A673 (cell line): ENCODE data around the gene ASTN2. TPM values are rescaled to one million over a fixed set of nuclear protein-coding genes. Genes with fewer than 3 reads are reported as not detected.

Experiments used
- BruUV-seq: library from RNA; stranded (reverse); fragments of 400-500 nt; replicated peaks from 2 replicates; lab custom pipeline; 2021; lab: Mats Ljungman, UMichigan
- CTCF ChIA-PET: fragments of 300-600 bp; sonication (Branson Sonifier 250); formaldehyde crosslinking; loops from one replicate; lab custom pipeline; 2022; ENCODE audit warnings: antibody characterized with exemption; lab: Charles Lee
- POLR2A ChIA-PET: fragments of 300-600 bp; sonication (Branson Sonifier 250); formaldehyde crosslinking; loops from one replicate; lab custom pipeline; 2022; ENCODE audit warnings: antibody characterized with exemption; ENCODE audit not compliant: low non-redundant PET; lab: Charles Lee
- DNase-seq: peaks from one replicate; pipeline ENCODE4 v3.0.0-alpha.2; 2015; ENCODE audit warnings: low spot score
- H3K27ac ChIP-seq: fragments of 200-600 bp; sonication (generic); 2 replicates; pipeline ENCODE4 v1.5.1; 2016; ENCODE audit warnings: mixed run types, low read depth, mild to moderate bottlenecking, mixed read lengths, antibody characterized with exemption, low read length; ENCODE audit not compliant: poor library complexity, severe bottlenecking
- H3K27me3 ChIP-seq: fragments of 200-600 bp; sonication (generic); replicated peaks from 2 replicates; pipeline ENCODE4 v1.6.1; 2017; ENCODE audit warnings: mixed run types, low read depth, mild to moderate bottlenecking, mixed read lengths, antibody characterized with exemption, low read length; ENCODE audit not compliant: insufficient read depth, poor library complexity
- H3K36me3 ChIP-seq: fragments of 200-600 bp; sonication (generic); 2 replicates; pipeline ENCODE4 v1.6.1; 2016; ENCODE audit warnings: mixed run types, mild to moderate bottlenecking, mixed read lengths, antibody characterized with exemption, low read length; ENCODE audit not compliant: insufficient read depth, poor library complexity, severe bottlenecking
- H3K4me1 ChIP-seq: fragments of 200-600 bp; sonication (generic); 2 replicates; pipeline ENCODE4 v1.6.1; 2017; ENCODE audit warnings: mixed run types, mild to moderate bottlenecking, mixed read lengths, antibody characterized with exemption, low read length; ENCODE audit not compliant: insufficient read depth, poor library complexity, severe bottlenecking
- H3K4me3 ChIP-seq: fragments of 200-600 bp; sonication (generic); 2 replicates; pipeline ENCODE4 v1.5.1; 2016; ENCODE audit warnings: low read depth, mixed run types, mild to moderate bottlenecking, mixed read lengths, low read length; ENCODE audit not compliant: poor library complexity, severe bottlenecking
- H3K9me3 ChIP-seq: fragments of 200-600 bp; sonication (generic); 2 replicates; pipeline ENCODE4 v1.6.1; 2016; ENCODE audit warnings: mixed run types, low read depth, mild to moderate bottlenecking, mixed read lengths, antibody characterized with exemption, low read length; ENCODE audit not compliant: poor library complexity, severe bottlenecking
- EZH2 ChIP-seq: fragments of 200-600 bp; sonication (generic); IDR thresholded peaks from 2 replicates; pipeline ENCODE4 v1.6.1; 2017; ENCODE audit warnings: borderline replicate concordance, low read depth, mild to moderate bottlenecking, mixed read lengths, antibody characterized with exemption, low read length; ENCODE audit not compliant: poor library complexity, severe bottlenecking
- intact Hi-C: fragments of 100-400 bp; cut with micrococcal nuclease; formaldehyde crosslinking; loops from one replicate; pipeline ENCODE4 v1.10.0; 2022; ENCODE audit not compliant: unreplicated experiment
- total RNA-seq: library from RNA; stranded (reverse); gene quantifications from 2 replicates; pipeline ENCODE4 v1.2.3, GENCODE V29; 2021
- TF ChIP-seq, protein P1 (sequence below): fragments of 300-800, 200-600 bp; sonication (generic); conservative IDR thresholded peaks from 2 replicates; pipeline ENCODE4 v1.5.1; 2017; ENCODE audit warnings: low read depth, mild to moderate bottlenecking, antibody characterized with exemption, low read length, moderate library complexity, mixed read lengths

Gene ASTN2
- total RNA-seq, 1 experiment from 2014 or later, result 3.4 TPM

DNA sequence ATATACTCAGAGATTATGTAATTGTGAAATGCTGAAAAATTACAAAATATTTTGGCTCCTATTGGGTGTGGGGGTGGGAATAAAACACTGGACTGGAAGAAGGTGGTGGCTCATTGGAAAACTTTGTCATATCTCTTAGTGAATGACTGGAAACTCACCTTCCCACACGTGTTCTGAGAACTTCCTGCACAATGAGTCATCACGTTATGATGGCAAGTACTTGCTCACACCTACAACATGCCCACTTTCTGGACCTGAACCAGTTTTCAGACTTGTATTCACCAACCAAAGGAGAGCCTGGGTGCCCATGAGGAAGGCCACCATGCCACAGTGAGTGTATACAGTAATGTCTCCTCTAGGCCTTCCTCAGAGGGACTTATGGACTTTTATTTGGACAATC is 294.8 kb downstream of the ASTN2 start:
- no peaks in the 10 kb centered on the region for H3K4me1 ChIP-seq
- TF ChIP-seq, protein P1, sequence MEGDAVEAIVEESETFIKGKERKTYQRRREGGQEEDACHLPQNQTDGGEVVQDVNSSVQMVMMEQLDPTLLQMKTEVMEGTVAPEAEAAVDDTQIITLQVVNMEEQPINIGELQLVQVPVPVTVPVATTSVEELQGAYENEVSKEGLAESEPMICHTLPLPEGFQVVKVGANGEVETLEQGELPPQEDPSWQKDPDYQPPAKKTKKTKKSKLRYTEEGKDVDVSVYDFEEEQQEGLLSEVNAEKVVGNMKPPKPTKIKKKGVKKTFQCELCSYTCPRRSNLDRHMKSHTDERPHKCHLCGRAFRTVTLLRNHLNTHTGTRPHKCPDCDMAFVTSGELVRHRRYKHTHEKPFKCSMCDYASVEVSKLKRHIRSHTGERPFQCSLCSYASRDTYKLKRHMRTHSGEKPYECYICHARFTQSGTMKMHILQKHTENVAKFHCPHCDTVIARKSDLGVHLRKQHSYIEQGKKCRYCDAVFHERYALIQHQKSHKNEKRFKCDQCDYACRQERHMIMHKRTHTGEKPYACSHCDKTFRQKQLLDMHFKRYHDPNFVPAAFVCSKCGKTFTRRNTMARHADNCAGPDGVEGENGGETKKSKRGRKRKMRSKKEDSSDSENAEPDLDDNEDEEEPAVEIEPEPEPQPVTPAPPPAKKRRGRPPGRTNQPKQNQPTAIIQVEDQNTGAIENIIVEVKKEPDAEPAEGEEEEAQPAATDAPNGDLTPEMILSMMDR, result no peak
- no peak for TF ChIP-seq EZH2
- no peaks in the 10 kb centered on the region for H3K27me3 ChIP-seq
- H3K9me3 ChIP-seq, result no peaks in the 10 kb centered on the region
- DNase-seq, result no peak
- CTCF ChIA-PET, result no interaction called here
- no peak overlapping the region for H3K27ac ChIP-seq
- no TSS peak for BruUV-seq
- POLR2A ChIA-PET, result no interaction called here
- intact Hi-C loops, result no loop called here
- no peaks in the 10 kb centered on the region for H3K36me3 ChIP-seq
- no peak overlapping the region for H3K4me3 ChIP-seq

GRCh38 chr9:117116084-117116483 is 298.8 kb downstream of the ASTN2 start:
- H3K36me3 ChIP-seq, result no peaks in the 10 kb centered on the region
- H3K27ac ChIP-seq, result no peak overlapping the region
- POLR2A ChIA-PET, result no interaction called here
- CTCF ChIA-PET, result no interaction called here
- no peaks in the 10 kb centered on the region for H3K9me3 ChIP-seq
- no peak for DNase-seq
- H3K4me3 ChIP-seq, result no peak overlapping the region
- intact Hi-C loops, result no loop called here
- no TSS peak for BruUV-seq
- peaks cover under 1% of the 10 kb centered on the region for H3K27me3 ChIP-seq
- TF ChIP-seq, protein P1, result no peak
- no peak for TF ChIP-seq EZH2
- H3K4me1 ChIP-seq, result no peaks in the 10 kb centered on the region

DNA sequence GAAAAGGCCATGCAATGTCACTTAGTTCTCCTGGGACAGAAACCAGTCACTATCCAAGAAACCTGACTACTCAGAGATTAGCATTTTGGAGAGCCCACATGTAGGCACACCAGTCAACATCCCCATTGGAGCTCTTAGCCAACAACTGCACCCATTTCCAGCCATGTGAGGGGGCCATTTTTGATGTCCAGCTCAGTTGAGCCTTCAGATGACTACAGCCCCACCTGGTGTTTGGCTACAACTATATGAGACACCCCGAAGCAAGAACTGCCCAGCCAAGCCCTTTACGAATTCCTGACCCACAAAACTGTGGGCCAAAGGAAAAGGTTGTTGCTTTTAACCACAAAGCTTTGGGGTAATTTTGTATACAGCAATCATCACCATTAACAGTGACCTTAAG is 300.1 kb downstream of the ASTN2 start:
- TF ChIP-seq EZH2, result no peak
- TF ChIP-seq, protein P1, result no peak
- ChIA-PET CTCF (no interaction called here), POLR2A (no interaction called here)
- peaks cover 4% of the 10 kb centered on the region for H3K27me3 ChIP-seq
- H3K36me3 ChIP-seq, result no peaks in the 10 kb centered on the region
- H3K4me1 ChIP-seq, result no peaks in the 10 kb centered on the region
- no peak for DNase-seq
- no TSS peak for BruUV-seq
- H3K4me3 ChIP-seq, result no peak overlapping the region
- H3K27ac ChIP-seq, result no peak overlapping the region
- no peaks in the 10 kb centered on the region for H3K9me3 ChIP-seq
- intact Hi-C loops, result no loop called here
